Stomach (tissue), 9 donors: ENCODE measurements around the gene RNF115. TPM values are rescaled to one million over a fixed set of nuclear protein-coding genes. Genes with fewer than 3 reads are reported as not detected.

Experiments used
- DNase-seq, 2 donors: peaks; one replicate each; pipeline versions ENCODE4 v3.0.0 to v3.0.0-alpha.2; 2013 to 2019
- H3K27ac ChIP-seq, 5 donors: fragments of 200-600 bp in 4 of 5; sonication (generic) in 4 of 5; one replicate each; pipeline ENCODE4 v1.5.1; 2013 to 2019; ENCODE audit warnings: mild to moderate bottlenecking in 1 of 5, moderate library complexity in 1 of 5
- H3K27me3 ChIP-seq, 3 donors: fragments of 200-600 bp; sonication (generic); one replicate each; pipeline ENCODE4 v1.5.1; 2017 to 2019; ENCODE audit warnings: mixed run types in 1 of 3
- H3K36me3 ChIP-seq, 4 donors: fragments of 200-600 bp; sonication (generic); 1 replicate in 3 of 4; 2 replicates in 1 of 4; pipeline ENCODE4 v1.5.1; 2016 to 2019
- H3K4me1 ChIP-seq, 4 donors: fragments of 200-600 bp; sonication (generic); one replicate each; pipeline ENCODE4 v1.5.1; 2016 to 2019
- H3K4me3 ChIP-seq, 4 donors: fragments of 200-600 bp; sonication (generic) in 3 of 4; one replicate each; pipeline ENCODE4 v1.5.1; 2016 to 2019; ENCODE audit warnings: mild to moderate bottlenecking in 1 of 4
- H3K9me3 ChIP-seq, 4 donors: fragments of 200-600 bp; sonication (generic); one replicate each; pipeline ENCODE4 v1.5.1; 2016 to 2019
- CTCF ChIP-seq, 7 experiments: fragments of 450-650 bp in 4 of 7; fragments of 200-600 bp in 3 of 7; sonication (generic) in 3 of 7; IDR thresholded peaks; one replicate each; pipeline ENCODE4 v1.5.1; 2016 to 2019; ENCODE audit warnings: antibody characterized with exemption in 7 of 7, control low read depth in 2 of 7, mild to moderate bottlenecking in 1 of 7
- EP300 ChIP-seq: sonication (generic); formaldehyde crosslinking; IDR thresholded peaks from one replicate; pipeline ENCODE4 v1.6.1; 2017; ENCODE audit warnings: antibody characterized with exemption
- POLR2A ChIP-seq, 4 donors: fragments of 450-650 bp; IDR thresholded peaks; one replicate each; pipeline ENCODE4 v1.6.1; 2016; ENCODE audit warnings: antibody characterized with exemption in 4 of 4, control low read depth in 2 of 4, mild to moderate bottlenecking in 1 of 4, moderate library complexity in 1 of 4
- POLR2AphosphoS5 ChIP-seq, 3 donors: sonication (generic); formaldehyde crosslinking; IDR thresholded peaks; one replicate each; pipeline ENCODE4 v1.6.1; 2016; ENCODE audit warnings: antibody characterized with exemption in 3 of 3
- WGBS, 5 donors: extraction: QIAGEN DNeasy Blood & Tissue Kit in 3 of 5; methylation state at CpG; one replicate each; pipeline versions ENCODE4 v1.1.5 to v1.1.7; 2013 to 2018; 5-methylcytosine and 5-hydroxymethylcytosine counted together
- intact Hi-C: fragments of 100-400 bp; cut with DNase I; formaldehyde crosslinking; loops from one replicate; pipeline ENCODE4 v1.15.1; 2023; ENCODE audit warnings: low total_unique reads
- polyA plus RNA-seq, 3 donors: library from polyadenylated mRNA; stranded (reverse); fragments of 200-250 nt; gene quantifications; one replicate each; pipeline ENCODE4 v1.2.3, GENCODE V29; 2013
- small RNA-seq, 4 donors: library from RNA; depleted of rRNA; stranded (forward); fragments of <200 nt; gene quantifications; one replicate each; pipeline ENCODE3, GENCODE V24; 2016
- total RNA-seq, 5 donors: library from RNA; depleted of rRNA; stranded (reverse); fragments of >200 nt; gene quantifications; one replicate each; pipeline versions ENCODE4 v1.1.0 to v1.2.3, GENCODE V29; 2014 to 2016
- donor health status: healthy with polysubstance abuse.
- donor health status: Bipolar disorder and iron deficiency.
- donor health status: healthy.

The RNF115 gene
- total and polyA plus RNA-seq, 8 donors = 4.8 to 44.1 (median 12.6) TPM

- Histone ChIP-seq H3K27me3 (no peaks in the 10 kb centered on the region), H3K27ac (no peak overlapping the region), H3K4me1 (peaks cover 0 to 18% (median 12%) of the 10 kb centered on the region in 4 donors), H3K36me3 (no peaks in the 10 kb centered on the region), H3K4me3 (no peak overlapping the region), H3K9me3 (no peaks in the 10 kb centered on the region)
- intact Hi-C loops = no loop called here
- DNase-seq = no peak
- no peak for TF ChIP-seq POLR2AphosphoS5 (IDR thresholded peaks at IDR 0.05)
- TF ChIP-seq CTCF (IDR thresholded peaks at IDR 0.05) = no peak
- no peak for TF ChIP-seq EP300
- no peak for TF ChIP-seq POLR2A (IDR thresholded peaks at IDR 0.05)
- 91 to 100% (median 94%) methylated on average over 5 to 6 of the region's 6 CpGs for WGBS, 5 donors
Observed at GRCh38 chr1:145688924-145689323, 135.0 kb downstream of the RNF115 start.

Small RNAs within 50 kb of the gene (small RNA-seq; reads per million reads assigned to genes)
- gene MIR6736 = 0 to 0.08 (median 0) reads per million in 4 donors

Other genes starting within 250 kb of the RNF115 start
- gene GPR89A, start 216.1 kb downstream of the RNF115 start, total RNA-seq = 10 to 100 TPM in 4 of 5 donors, 1 to 10 TPM in 1; 5.8 to 60.6 (median 20.3) TPM
- gene GPR89A, start 216.1 kb downstream of the RNF115 start, polyA plus RNA-seq = 10 to 100 TPM in 1 of 3 donors, 1 to 10 TPM in 2; 7.2 to 11.9 (median 9.1) TPM
- gene PDZK1, start 116.7 kb downstream of the RNF115 start, total RNA-seq = 1 to 10 TPM in 3 of 5 donors, not detected in 2; 3.2 to 5.1 (median 3.5) TPM
- 1 to 10 TPM in 1 of 3 donors, under 1 TPM in 2; 0.13 to 2.1 (median 0.62) TPM for gene PDZK1, start 116.7 kb downstream of the RNF115 start, polyA plus RNA-seq
- gene CD160, start 104.6 kb downstream of the RNF115 start, total RNA-seq = 1 to 10 TPM in 1 of 5 donors, under 1 TPM in 1, not detected in 3; 0.37 to 4.8 TPM
- under 1 TPM in 1 of 3 donors, not detected in 2; 0.25 TPM for gene CD160, start 104.6 kb downstream of the RNF115 start, polyA plus RNA-seq
- gene POLR3C, start 105 bp upstream of the RNF115 start, total RNA-seq = 10 to 100 TPM in 4 of 5 donors, 1 to 10 TPM in 1; 5.3 to 34.4 (median 20.9) TPM
- gene POLR3C, start 105 bp upstream of the RNF115 start, polyA plus RNA-seq = 10 to 100 TPM; 13.8 to 24.6 (median 15.4) TPM
- 10 to 100 TPM in 1 of 5 donors, 1 to 10 TPM in 3, not detected in 1; 3.2 to 18.3 (median 6.6) TPM for gene NUDT17, start 21.5 kb upstream of the RNF115 start, total RNA-seq
- gene NUDT17, start 21.5 kb upstream of the RNF115 start, polyA plus RNA-seq = 1 to 10 TPM in 2 of 3 donors, under 1 TPM in 1; 0.61 to 3.0 (median 1.7) TPM
- 10 to 100 TPM in 4 of 5 donors, 1 to 10 TPM in 1; 4.1 to 65.9 (median 29.0) TPM for gene PIAS3, start 35.0 kb upstream of the RNF115 start, total RNA-seq
- 10 to 100 TPM; 11.8 to 28.9 (median 19.2) TPM for gene PIAS3, start 35.0 kb upstream of the RNF115 start, polyA plus RNA-seq
- 1 to 10 TPM in 2 of 5 donors, under 1 TPM in 1, not detected in 2; 0.58 to 1.7 (median 1.2) TPM for gene ANKRD35, start 61.8 kb upstream of the RNF115 start, total RNA-seq
- gene ANKRD35, start 61.8 kb upstream of the RNF115 start, polyA plus RNA-seq = 1 to 10 TPM; 5.4 to 10.0 (median 5.8) TPM
- gene ITGA10, start 86.0 kb upstream of the RNF115 start, total RNA-seq = 1 to 10 TPM in 4 of 5 donors, under 1 TPM in 1; 0.58 to 9.0 (median 5.5) TPM
- gene ITGA10, start 86.0 kb upstream of the RNF115 start, polyA plus RNA-seq = 1 to 10 TPM in 2 of 3 donors, under 1 TPM in 1; 0.37 to 2.7 (median 1.7) TPM
- 10 to 100 TPM; 15.6 to 42.3 (median 25.2) TPM for gene PEX11B, start 94.6 kb upstream of the RNF115 start, total RNA-seq
- 10 to 100 TPM; 23.0 to 46.6 (median 38.4) TPM for gene PEX11B, start 94.6 kb upstream of the RNF115 start, polyA plus RNA-seq
- 10 to 100 TPM in 4 of 5 donors, 1 to 10 TPM in 1; 9.3 to 81.3 (median 44.6) TPM for gene RBM8A, start 103.4 kb upstream of the RNF115 start, total RNA-seq
- 100 to 1,000 TPM in 2 of 3 donors, 10 to 100 TPM in 1; 79.3 to 113 (median 101) TPM for gene RBM8A, start 103.4 kb upstream of the RNF115 start, polyA plus RNA-seq
- 10 to 100 TPM in 3 of 5 donors, 1 to 10 TPM in 2; 5.8 to 28.4 (median 14.0) TPM for gene LIX1L, start 133.9 kb upstream of the RNF115 start, total RNA-seq
- 1 to 10 TPM; 7.2 to 8.2 (median 7.4) TPM for gene LIX1L, start 133.9 kb upstream of the RNF115 start, polyA plus RNA-seq
- 1 to 10 TPM in 1 of 5 donors, under 1 TPM in 2, not detected in 2; 0.73 to 2.6 (median 0.87) TPM for gene ANKRD34A, start 140.5 kb upstream of the RNF115 start, total RNA-seq
- under 1 TPM in 2 of 3 donors, not detected in 1; 0.19 to 0.45 TPM for gene ANKRD34A, start 140.5 kb upstream of the RNF115 start, polyA plus RNA-seq
- 100 to 1,000 TPM in 1 of 5 donors, 10 to 100 TPM in 3, 1 to 10 TPM in 1; 5.8 to 165 (median 18.9) TPM for gene POLR3GL, start 140.6 kb upstream of the RNF115 start, total RNA-seq
- 10 to 100 TPM; 31.4 to 53.2 (median 43.9) TPM for gene POLR3GL, start 140.6 kb upstream of the RNF115 start, polyA plus RNA-seq
- gene TXNIP, start 172.5 kb upstream of the RNF115 start, total RNA-seq = 1,000 to 10,000 TPM in 3 of 5 donors, 100 to 1,000 TPM in 2; 204 to 3,386 (median 1,054) TPM
- 100 to 1,000 TPM; 217 to 613 (median 334) TPM for gene TXNIP, start 172.5 kb upstream of the RNF115 start, polyA plus RNA-seq
- not detected for gene HJV, start 197.6 kb upstream of the RNF115 start, total RNA-seq
- gene HJV, start 197.6 kb upstream of the RNF115 start, polyA plus RNA-seq = not detected